Right lobe of liver (tissue), 6 donors: ENCODE measurements around the gene CAMTA1. TPM values are rescaled to one million over a fixed set of nuclear protein-coding genes. Genes with fewer than 3 reads are reported as not detected.

Source experiments
- ATAC-seq, 4 donors: fragments of 200-7000 bp; cut with Tn5 transposase; one replicate each; pipeline ENCODE4 v1.9.1; 2020; ENCODE audit warnings: mild to moderate bottlenecking in 4 of 4, moderate library complexity in 4 of 4
- DNase-seq, 3 donors: peaks; one replicate each; pipeline ENCODE4 v3.0.0-alpha.2; 2020
- H3K27ac ChIP-seq, 3 donors: fragments of 200-600 bp; one replicate each; pipeline ENCODE4 v1.8.0; 2022
- H3K27me3 ChIP-seq, 2 donors: fragments of 200-600 bp; one replicate each; pipeline ENCODE4 v1.8.0; 2022
- H3K36me3 ChIP-seq, 4 donors: fragments of 200-600 bp; sonication (generic) in 1 of 4; one replicate each; pipeline versions ENCODE4 v1.5.1 to v1.8.0; 2017 to 2022; ENCODE audit warnings: control low read depth in 1 of 4
- H3K4me1 ChIP-seq, 4 donors: fragments of 200-600 bp; sonication (generic) in 1 of 4; one replicate each; pipeline versions ENCODE4 v1.5.1 to v1.8.0; 2017 to 2022; ENCODE audit warnings: control low read depth in 1 of 4
- H3K4me3 ChIP-seq, 3 donors: fragments of 200-600 bp; one replicate each; pipeline ENCODE4 v1.8.0; 2022
- H3K9me3 ChIP-seq, 4 donors: fragments of 200-600 bp; sonication (generic) in 1 of 4; one replicate each; pipeline versions ENCODE4 v1.5.1 to v1.8.0; 2017 to 2022; ENCODE audit warnings: control low read depth in 1 of 4
- CTCF ChIP-seq, 4 donors: fragments of 200-600 bp in 3 of 4; fragments of 450-650 bp in 1 of 4; IDR thresholded peaks; one replicate each; pipeline versions ENCODE4 v1.5.1 to v1.8.0; 2016 to 2022; ENCODE audit warnings: antibody characterized with exemption in 4 of 4, mild to moderate bottlenecking in 2 of 4
- POLR2A ChIP-seq: fragments of 450-650 bp; IDR thresholded peaks from one replicate; pipeline ENCODE4 v1.6.1; 2017; ENCODE audit warnings: antibody characterized with exemption, mild to moderate bottlenecking
- WGBS: methylation state at CpG from one replicate; pipeline ENCODE4 v1.1.6; 2018; ENCODE audit warnings: low coverage, low lambda C conversion rate; ENCODE audit not compliant: insufficient coverage; ENCODE audit errors: missing lambda C conversion rate; 5-methylcytosine and 5-hydroxymethylcytosine counted together
- intact Hi-C, 2 donors: fragments of 100-400 bp; cut with DNase I; formaldehyde crosslinking; loops; one replicate each; pipeline versions ENCODE4 v1.11.2 to v1.14.1; 2022
- total RNA-seq, 6 experiments: library from RNA; depleted of rRNA in 2 of 6; stranded (reverse); fragments of >200 nt in 2 of 6; fragmentation: NEBNext Ultra II Directional in 3 of 6; extraction: Animal tissue kit (Norgen Biotek cat#: 25700) in 3 of 6; gene quantifications; one replicate each; pipeline versions ENCODE4 v1.1.0 to v1.2.4, GENCODE V29; 2016 to 2023
- donor health status: DM: no; HTN: yes; CAD: no.
- donor health status: DM: no; HTN: no; CAD: no.
- donor health status: DM: no; HTN: no; CAD: no.
- donor health status: DM: no; HTN: yes; CAD: no.
- donor health status: DM: no; HTN: yes; CAD: no.

The CAMTA1 gene
- total RNA-seq, 6 experiments from 2014 or later = 32.3 to 49.4 (median 37.2) TPM

GRCh38 chr1:7587773-7588456, 802.7 kb downstream of the CAMTA1 start:
- Histone ChIP-seq H3K4me1 (no peaks in the 10 kb centered on the region), H3K9me3 (no peaks in the 10 kb centered on the region), H3K4me3 (no peak overlapping the region), H3K27me3 (no peaks in the 10 kb centered on the region), H3K27ac (no peak overlapping the region), H3K36me3 (no peaks in the 10 kb centered on the region)
- WGBS = 100% methylated on average over 1 of the region's 17 CpGs
- ATAC-seq = no peak
- no peak for TF ChIP-seq POLR2A
- TF ChIP-seq CTCF (IDR thresholded peaks at IDR 0.05) = no peak
- peak in 2 of 3 donors; percentile 35 to 42 for DNase-seq
- intact Hi-C loops = no loop called here

DNA sequence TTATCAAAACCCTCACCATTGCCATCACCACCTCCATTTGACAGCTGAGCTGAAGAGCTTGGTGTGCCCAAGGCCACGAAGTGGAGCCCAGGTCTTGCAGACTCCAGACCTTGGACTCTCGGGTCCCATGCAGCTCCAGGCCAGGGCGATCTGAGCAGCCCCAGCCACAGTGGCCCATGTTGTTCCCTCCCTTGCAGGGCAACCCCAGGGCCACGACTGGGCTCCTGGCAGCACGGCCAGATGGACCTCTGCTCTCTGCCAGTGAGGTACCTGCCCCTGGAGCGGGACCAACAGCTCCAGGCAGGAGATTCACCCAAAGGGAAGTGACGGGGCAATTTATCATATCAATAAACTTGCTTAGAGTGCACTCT, 803.2 kb downstream of the CAMTA1 start:
- DNase-seq (peak in 2 of 3 donors; percentile 37 to 53), ATAC-seq (no peak)
- intact Hi-C loops = no loop called here
- no peaks in the 10 kb centered on the region for H3K4me1 ChIP-seq
- WGBS = 100% methylated on average over 1 of the region's 7 CpGs
- H3K27me3 ChIP-seq = no peaks in the 10 kb centered on the region
- no peak overlapping the region for H3K27ac ChIP-seq
- no peak overlapping the region for H3K4me3 ChIP-seq
- no peaks in the 10 kb centered on the region for H3K9me3 ChIP-seq
- no peaks in the 10 kb centered on the region for H3K36me3 ChIP-seq
- no peak for TF ChIP-seq POLR2A
- TF ChIP-seq CTCF (IDR thresholded peaks at IDR 0.05) = no peak

DNA sequence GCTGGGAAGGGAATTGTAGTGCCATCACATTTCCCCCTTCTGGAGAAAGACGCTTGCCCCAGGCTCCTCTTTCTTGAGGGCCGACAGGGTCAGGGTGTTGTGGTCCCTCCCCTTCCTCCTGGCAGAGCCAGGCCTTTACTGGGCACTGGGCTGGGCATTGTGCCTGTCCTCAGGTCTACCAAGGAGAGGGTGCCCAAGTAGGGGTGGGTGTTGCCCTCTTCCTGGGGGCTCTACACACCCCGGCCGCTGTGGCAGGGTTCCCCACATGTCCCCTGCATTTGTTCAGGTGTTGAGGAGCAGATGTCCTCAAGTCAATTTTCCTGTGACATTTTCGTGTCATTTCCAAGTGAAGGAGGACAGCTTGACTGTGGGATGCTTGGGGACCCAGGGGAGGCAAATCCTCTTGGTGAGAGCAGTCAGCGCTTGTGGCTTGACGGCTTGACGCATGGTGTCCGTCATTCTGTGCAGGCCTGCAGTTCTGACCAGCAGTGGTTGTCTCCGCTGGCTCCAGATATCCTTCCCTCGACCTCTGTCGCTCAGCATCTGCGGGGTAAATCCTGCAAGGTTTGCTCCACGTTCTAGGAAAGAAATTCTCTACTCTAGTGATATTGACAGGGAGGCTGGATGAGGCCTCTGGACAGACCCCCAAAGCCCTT, 804.0 kb downstream of the CAMTA1 start:
- 83% methylated on average over 13 of the region's 14 CpGs for WGBS
- DNase-seq = peak in 2 of 3 donors; percentile 28 to 39
- no peak for ATAC-seq

DNA sequence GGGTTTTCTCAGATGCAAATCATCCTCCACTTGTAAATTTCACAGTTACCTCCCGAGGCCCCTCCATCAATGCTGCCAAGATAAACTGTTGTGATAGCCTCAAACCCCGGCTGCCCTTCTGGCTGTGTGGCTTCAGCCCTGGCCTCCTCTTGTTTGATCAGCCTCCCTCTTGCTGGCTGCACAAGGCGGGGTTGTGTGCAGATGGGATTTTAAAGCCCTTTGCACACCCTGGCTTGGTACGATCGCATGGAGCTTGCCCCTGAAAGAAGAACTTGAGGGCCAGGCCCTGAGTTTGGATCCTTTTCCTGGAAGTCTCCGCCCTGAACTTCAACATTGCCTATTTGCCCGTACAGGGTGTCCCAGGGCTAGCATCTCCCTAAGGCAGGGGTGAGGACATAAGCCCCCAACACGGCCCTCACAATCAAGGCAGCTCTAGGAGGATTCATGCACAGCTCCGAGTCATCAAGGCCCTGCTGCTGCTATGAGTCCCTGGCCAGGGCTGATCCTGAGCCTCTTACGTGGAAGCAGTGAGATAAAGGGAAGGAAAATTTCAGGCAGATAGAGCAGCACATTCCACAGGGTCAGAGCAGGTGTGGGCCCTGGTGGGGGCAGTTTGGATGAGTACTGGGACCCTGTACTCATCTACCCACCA, 804.6 kb downstream of the CAMTA1 start:
- intact Hi-C loops = no loop called here
- Histone ChIP-seq H3K27ac (no peak overlapping the region), H3K9me3 (no peaks in the 10 kb centered on the region), H3K36me3 (no peaks in the 10 kb centered on the region), H3K4me1 (no peaks in the 10 kb centered on the region), H3K4me3 (no peak overlapping the region), H3K27me3 (no peaks in the 10 kb centered on the region)
- DNase-seq (peak in 1 of 3 donors; percentile 24), ATAC-seq (no peak)
- TF ChIP-seq POLR2A (no peak), CTCF (IDR thresholded peaks at IDR 0.05) (no peak)
- 61% methylated on average over 5 of the region's 10 CpGs for WGBS

More for the DNA sequence above, 804.0 kb downstream of the CAMTA1 start:
- TF ChIP-seq CTCF (IDR thresholded peaks at IDR 0.05) (no peak), POLR2A (no peak)
- H3K4me1 ChIP-seq = no peaks in the 10 kb centered on the region
- no peak overlapping the region for H3K4me3 ChIP-seq
- H3K27ac ChIP-seq = no peak overlapping the region
- no peaks in the 10 kb centered on the region for H3K36me3 ChIP-seq
- no peaks in the 10 kb centered on the region for H3K9me3 ChIP-seq
- intact Hi-C loops = no loop called here
- H3K27me3 ChIP-seq = no peaks in the 10 kb centered on the region
